ENCODE measurements around the gene ASPHD1.

DNA sequence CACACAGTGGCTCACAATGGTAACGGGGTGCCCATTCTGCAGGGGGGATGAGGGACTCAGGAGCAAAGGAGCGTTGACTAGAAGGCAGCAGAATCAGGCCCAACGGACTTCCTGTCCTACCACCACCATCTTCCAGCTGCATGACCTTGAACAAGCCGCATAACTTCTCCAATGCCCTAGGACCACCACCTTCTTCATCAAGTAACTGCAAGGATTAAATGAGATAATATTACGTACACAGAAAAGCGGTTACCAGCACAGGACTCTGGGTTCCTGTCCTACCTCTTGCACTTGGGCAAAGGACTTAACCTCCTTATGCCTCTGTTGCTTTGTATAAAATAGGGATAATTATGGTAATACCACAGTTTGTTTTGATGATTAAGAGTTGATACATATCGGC, 4.7 kb downstream of the ASPHD1 start:
- TF ChIP-seq, protein P1, sequence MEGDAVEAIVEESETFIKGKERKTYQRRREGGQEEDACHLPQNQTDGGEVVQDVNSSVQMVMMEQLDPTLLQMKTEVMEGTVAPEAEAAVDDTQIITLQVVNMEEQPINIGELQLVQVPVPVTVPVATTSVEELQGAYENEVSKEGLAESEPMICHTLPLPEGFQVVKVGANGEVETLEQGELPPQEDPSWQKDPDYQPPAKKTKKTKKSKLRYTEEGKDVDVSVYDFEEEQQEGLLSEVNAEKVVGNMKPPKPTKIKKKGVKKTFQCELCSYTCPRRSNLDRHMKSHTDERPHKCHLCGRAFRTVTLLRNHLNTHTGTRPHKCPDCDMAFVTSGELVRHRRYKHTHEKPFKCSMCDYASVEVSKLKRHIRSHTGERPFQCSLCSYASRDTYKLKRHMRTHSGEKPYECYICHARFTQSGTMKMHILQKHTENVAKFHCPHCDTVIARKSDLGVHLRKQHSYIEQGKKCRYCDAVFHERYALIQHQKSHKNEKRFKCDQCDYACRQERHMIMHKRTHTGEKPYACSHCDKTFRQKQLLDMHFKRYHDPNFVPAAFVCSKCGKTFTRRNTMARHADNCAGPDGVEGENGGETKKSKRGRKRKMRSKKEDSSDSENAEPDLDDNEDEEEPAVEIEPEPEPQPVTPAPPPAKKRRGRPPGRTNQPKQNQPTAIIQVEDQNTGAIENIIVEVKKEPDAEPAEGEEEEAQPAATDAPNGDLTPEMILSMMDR (conservative IDR thresholded peaks at IDR 0.05; ENCODE audit: low read depth, low read length): no peak
- TF ChIP-seq EZH2phosphoT487 (IDR thresholded peaks at IDR 0.05; ENCODE audit: borderline replicate concordance, low read length) (no peak), EZH2 (IDR thresholded peaks at IDR 0.05; ENCODE audit: low read length, unreplicated experiment) (no peak)
